GM19372 (cell line): Measurements from ENCODE around the gene KIF2A.
"Not testable (repeated sequence)": the region's sequence is repeated elsewhere in the genome, so short reads cannot be mapped to it uniquely, and the experiment has no call there.

Experiments
- ATAC-seq: cut with Tn5 transposase; IDR thresholded peaks from one replicate; pipeline ENCODE4 v1.9.1; 2021; ENCODE audit warnings: mild to moderate bottlenecking, low read depth, moderate library complexity; ENCODE audit not compliant: unreplicated experiment

The KIF2A gene

DNA sequence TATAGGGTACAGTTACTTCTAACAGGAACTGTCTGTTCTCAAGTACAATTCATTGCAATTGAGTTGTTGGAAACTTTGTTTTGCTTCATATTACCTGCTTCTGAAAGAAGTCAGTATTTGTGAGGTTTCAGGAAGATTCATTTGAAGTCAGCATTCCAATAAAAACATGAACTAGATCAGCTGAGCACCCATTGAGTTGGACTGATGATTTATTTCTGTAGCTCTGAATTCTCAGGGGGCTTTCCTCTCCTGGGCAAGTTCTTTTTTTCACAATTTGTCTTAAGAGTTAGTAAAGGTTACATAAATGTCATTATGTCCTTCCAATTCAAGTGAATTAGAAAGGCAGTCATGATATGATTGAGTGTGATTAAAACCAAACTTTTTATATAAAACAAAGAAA lies 16.2 kb upstream of the KIF2A start:
- ATAC-seq: no peak

DNA sequence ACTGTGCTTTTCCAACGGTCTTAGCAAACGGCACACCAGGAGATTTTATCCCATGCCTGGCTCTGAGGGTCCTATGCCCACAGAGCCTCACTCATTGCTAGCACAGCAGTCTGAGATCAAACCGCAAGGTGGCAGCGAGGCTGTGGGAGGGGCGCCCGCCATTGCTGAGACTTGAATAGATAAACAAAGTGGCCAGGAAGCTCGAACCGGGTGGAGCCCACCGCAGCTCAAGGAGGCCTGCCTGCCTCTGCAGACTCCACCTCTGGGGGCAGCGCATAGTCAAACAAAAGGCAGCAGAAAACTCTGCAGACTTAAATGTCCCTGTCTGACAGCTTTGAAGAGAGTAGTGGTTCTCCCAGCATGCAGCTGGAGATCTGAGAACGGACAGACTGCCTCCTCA lies 14.2 kb upstream of the KIF2A start:
- not testable (repeated sequence) for ATAC-seq

DNA sequence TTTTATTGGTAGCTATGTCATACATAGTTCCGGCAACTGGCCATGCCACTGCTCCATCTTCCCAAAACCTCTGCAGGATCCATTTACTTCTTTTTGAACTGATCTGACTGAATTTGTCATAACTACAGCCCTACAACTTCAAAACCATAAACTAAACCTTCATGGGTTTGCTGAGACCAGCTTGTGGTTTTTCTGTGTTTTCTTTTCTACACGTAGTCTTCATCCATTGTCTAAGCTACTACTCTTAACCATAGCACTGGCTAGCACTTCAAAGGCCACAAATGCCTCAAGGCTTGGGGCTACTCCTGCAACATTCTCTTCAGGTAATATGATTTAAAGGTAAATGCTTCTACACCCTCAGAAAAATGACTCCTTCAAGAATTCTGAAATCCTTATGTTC lies 9.0 kb upstream of the KIF2A start:
- ATAC-seq: no peak

DNA sequence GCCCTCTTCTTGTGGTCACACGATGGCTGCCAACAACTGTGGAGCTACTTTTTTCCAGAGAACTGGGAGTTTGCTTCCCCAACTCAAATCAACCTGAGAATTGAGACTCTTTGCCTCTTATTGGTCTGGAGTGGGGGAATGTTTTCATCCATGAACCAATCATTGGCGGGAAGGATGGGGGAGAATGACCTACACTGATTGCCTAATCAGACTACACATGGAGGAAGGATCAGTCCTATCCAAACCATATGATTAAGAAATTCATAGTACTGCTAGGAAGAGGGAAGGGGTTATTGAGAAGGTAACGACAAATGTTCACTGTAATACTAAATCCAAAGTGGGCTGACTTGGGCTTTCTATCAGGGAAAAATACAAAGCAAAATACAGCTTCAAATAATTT lies 7.9 kb upstream of the KIF2A start:
- ATAC-seq: no peak

DNA sequence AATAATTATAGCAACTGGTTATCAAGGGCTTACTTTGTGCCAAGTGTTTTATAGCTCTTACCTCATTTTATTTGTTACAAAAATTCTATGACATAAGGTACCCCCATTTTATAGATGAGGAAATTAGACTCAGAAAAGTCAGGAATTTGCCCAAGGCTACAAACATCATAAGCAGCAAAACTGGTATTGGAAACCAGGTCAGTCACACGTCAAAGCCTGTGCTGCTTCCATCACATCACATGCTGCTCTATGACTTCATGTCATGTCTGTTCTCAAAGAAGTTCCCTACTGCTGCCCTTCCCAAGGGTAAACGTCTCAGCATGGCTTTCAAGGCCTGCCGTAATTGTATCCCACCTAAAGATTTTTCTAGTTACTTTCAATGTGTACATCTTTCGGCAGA lies 6.9 kb upstream of the KIF2A start:
- ATAC-seq: no peak

DNA sequence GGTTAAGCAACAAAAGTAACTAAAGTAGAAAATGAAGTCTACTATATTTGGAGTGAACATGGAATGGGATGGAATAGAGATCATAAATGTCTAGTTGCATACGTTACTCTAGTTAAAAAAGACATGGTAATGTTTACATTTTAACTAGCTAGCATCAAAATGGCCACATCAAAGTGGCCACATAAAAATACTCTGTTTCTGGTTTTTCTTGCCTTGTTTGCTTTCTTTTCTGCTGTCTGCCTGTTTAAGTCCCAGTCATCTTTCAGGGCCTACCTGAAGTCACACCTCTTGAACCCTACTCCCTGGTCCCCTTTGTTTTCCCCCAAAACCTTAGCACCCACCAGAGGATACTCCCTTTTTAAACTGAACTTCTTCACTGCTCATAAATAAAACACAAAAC lies 6.4 kb upstream of the KIF2A start:
- ATAC-seq: no peak

DNA sequence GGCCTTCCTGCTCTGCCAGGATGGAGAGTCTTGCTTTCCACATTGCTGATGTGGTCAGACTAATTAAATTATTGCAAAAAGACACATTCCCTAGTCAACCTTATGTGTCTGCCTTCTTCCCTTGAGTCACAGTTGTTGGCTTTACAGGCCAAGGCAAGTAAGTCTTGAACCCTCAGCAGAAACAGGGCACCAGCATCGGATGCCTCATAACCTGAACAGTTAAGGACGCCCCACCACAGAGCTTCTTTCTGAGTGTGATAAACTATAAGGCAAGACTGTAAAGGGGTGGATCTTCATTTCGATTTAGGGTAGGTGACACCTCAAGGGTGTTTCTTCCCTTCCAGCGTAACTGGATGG lies 670 bp upstream of the KIF2A start:
- no peak for ATAC-seq

DNA sequence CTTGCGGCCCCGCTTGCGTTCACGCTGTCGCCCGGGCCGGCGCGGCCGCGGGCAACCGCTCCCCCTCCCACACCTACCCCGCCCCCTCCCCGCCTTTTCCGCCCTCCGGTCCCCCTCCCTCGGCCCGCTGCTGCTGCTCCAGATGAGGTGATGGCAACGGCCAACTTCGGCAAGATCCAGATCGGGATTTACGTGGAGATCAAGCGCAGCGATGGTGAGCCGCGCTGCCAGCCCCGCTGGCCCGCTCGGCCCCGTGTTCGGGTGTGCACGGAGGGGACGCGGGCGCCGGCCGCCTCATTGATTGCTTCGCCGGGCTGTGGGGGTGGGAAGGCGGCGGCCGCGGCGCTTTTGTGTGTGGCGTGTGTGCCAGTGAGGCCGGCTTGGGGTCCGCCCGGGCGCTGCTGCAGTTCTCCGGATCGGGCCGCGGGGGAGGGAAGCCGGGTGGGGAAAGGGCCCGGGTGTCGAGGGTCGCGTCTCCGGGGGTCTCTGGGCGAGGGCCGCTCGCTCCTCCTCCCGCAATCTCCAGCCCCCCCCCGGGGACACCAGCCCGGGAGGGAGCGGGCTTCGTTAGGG lies 403 bp downstream of the KIF2A start:
- peak; percentile 38 for ATAC-seq

DNA sequence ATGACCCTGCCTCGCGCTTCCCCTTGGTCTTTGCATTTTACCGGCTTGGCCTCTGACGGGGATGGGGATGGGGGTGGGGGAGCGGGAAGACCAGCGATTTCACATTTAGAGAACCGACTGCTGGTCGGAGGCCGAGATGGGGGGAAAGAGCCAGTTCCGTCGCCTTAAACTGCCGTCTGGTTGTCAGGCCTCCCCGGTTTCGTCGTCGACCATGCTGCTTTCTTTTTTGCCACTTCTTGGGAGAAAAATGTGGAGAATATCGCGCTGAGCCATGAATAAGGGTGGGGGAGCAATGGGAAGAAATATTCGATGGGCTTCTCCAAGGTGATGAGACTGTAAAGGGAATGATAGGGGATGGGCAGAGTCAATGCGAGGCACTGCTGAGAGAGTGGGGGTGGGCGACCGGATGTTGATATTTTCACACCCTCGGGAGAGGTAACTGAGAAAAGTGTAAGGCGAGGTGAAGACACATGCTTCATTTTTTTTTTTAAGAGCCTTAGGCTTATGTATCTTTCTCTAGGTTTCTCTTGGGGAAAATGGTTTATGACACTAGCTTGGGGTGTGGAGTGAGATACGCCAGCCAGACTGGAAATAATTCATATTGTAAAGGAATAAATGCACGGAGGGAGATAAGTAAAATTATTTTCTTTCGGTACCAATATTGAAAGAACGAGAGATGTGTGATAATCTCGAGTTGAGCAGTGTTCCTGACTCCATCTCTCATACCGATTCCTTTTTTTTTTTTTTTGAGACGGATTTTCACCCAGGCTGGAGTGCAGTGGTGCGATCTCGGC lies 1.1 kb downstream of the KIF2A start:
- no peak for ATAC-seq

DNA sequence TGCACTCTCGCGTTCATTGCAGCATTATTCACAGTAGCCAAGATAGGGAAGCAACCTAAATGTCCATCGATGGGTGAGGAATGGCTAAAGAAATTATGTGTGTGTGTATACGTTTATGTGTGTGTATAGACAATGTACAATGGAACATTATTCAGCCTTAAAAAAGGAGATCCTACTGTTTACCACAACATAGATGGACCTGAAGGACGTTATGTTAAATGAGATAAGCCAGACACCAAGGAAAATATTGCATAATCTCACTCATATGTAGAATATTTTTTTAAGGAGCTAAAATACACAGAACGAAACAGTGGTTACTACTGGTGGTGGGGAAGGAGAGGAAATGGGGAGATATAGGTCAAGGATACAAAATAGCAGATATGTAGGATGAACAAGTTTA lies 2.4 kb downstream of the KIF2A start:
- ATAC-seq: no peak

DNA sequence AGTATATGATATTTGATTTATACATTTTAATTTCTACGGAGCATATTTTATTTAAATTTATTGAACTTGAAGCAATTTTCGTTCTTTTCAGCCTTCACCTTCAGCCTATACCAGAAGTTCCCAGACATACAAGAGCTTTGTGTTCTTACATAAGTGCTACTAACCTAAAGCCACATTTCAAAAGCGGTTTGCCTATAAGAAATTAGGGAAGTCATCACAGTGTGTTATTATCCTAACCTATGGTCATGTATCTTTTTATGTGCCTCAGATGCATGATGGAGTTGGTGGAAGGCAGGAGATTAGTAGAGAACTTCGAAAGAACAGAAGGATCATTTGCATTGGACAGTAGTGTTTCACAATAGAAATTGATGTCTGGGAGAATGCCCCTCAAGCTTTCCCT lies 3.1 kb downstream of the KIF2A start:
- ATAC-seq: no peak

DNA sequence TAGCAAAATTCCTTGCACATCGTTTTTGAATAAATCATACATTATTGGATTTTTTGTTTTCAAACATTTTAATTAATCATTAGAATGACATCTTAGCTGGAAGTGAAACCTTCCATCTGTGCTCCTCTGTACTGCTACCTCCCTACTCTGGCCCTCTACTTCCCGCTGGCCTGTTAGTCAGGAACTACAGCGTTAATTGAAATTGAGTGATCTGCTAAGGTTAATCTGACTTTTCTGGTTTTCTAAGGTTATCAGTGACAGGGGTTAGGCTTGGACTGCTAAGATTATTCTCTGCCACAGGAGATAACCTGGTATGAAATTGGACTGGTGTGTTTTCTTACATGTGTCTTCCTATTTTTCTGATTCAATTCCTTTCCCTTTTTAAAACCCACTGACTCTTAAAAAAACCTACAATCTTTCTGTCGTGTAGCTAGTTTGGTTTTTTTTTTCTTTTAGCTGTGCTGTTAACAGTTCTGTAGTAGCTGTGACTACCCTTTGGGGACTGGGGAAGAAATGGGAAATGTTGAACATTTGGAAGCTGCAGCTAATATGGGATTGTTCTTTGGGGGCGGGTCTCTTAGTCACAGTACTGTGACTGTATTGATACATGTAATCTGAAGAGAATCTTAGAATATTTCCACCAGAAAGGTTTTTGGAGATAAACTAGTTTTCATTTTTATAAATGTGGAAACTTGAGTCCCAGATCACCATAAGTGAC lies 4.6 kb downstream of the KIF2A start:
- ATAC-seq: no peak

DNA sequence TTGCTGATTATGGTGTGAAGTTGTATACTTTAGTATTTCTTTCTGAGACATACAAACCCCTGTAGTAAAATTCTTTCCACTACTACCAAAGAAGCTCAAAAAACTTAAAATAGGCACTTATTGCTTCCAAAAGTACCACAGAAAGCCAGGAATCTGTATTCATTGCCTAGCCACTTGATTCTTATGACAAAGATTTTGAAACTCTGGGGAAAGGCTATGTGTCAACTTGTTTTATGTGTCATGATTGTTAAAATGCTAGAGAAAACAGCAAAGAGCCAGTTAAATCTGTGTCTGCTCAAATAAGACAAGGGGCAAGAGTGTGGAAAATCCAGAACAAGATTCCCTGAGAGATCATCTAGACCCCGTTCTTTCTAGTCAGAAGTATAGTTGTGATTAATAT lies 6.0 kb downstream of the KIF2A start:
- no peak for ATAC-seq

DNA sequence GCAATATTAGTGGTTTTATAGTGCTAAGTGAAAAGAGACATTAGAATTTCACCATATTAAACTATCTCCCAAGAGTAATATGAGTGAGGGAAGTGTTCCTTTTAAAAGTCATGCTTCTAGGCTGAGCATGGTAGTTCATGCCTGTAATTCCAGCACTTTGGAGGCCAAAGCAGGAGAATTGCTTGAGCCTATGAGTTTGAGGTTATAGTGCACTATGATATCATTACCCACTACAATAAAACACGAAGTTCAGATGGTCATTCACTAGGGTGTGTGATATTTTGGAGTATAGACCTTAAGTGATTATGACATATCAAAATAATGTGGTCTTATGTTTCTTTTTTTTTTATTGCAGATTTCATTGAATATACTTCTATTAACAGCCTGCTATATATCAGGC lies 6.7 kb downstream of the KIF2A start:
- ATAC-seq: no peak

DNA sequence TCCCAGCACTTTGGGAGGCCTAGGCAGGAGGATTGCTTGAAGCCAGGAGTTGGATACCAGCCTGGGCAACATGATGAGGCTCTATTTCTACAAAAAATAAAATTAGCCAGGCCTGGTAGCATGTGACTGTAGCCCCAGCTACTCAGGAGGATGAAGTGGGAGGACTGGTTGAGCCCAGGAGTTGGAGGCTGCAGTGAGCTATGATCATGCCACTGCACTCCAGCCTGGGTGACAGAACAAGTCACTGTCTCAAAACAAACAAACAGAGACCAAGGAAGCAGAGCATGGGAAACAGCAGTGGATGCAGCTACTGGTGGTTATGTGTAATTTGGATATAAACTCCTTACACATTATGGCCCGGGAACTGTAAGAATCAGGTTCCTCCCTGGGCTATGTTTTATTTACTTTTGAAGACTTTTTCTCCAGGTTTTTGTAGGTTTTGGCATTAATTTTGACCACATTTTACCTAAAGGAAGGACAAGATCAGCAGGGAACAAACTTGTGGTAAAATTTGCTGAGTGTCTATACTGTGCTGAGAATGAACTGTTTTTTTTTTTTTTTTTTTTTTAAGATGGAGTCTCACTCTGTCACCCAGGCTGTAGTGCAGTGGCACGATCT lies 8.3 kb downstream of the KIF2A start:
- ATAC-seq: no peak

DNA sequence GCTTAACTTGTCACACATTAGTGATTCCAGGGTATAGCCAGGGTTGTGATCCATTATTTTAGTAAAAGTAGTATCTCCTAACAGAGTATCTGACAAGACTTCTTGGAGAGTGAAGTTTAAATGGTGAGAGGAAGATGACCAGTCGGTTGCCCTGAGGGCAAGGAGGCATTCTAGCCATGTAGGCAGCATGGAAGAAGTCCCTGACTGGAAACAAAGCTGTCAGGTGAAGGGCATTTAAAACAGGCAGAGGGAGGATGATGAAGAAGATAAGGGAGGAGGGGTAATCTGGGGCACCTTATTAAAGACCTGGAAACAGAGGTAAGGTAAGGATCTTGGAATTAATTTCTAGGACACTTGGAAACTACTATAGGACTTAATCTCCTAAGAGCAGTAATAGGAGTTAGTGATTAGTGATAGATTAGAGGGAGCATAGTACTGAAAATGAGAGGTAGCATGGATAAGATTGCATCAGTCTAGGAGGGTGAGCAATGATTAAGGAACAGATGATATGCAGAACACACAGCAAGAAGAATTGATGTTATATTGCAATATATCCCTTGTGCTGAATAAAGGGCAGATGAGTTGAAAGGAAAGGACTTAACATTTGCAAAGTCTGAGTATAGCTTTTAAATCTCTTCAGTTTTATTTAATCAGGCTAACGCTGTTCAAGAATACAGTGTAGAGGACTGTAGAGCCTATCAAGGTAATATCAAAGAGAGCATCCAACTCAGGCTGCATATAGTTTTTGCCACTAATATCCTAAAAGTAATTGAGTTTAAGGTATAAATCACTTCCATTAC lies 9.6 kb downstream of the KIF2A start:
- no peak for ATAC-seq

DNA sequence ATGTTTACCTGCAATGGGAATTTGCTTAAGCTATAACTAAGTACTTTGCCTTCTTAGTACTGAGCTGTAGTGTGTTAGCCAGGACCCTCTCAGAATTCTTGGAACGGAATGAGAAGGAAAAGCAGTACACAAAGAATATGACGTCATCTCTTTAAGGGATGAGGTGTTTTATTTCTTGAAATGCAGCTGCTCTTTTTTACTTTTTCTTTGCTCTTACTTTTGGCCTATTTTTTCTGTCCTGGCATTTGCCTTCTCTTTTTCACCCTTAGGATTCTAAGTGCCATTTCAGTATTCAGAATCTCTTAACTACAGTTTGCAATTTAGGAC lies 10.1 kb downstream of the KIF2A start:
- no peak for ATAC-seq

DNA sequence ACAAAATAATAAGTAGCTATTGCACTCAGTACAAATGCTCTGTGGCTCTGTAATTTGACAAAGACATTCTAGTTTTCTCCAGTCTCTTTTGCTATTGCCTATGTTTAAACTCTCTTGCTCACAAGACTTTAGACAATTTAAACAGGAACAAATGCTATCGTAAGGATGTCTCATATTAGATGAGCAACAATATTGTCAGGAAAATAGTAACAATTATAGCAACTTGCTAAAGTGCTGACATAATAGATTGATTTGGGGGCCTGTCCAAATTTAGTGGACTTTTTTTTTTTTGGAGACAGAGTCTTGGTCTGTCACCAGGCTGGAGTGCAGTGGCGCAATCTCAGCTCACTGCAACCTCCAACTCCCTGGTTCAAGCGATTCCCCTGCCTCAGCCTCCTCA lies 11.8 kb downstream of the KIF2A start:
- no peak for ATAC-seq

DNA sequence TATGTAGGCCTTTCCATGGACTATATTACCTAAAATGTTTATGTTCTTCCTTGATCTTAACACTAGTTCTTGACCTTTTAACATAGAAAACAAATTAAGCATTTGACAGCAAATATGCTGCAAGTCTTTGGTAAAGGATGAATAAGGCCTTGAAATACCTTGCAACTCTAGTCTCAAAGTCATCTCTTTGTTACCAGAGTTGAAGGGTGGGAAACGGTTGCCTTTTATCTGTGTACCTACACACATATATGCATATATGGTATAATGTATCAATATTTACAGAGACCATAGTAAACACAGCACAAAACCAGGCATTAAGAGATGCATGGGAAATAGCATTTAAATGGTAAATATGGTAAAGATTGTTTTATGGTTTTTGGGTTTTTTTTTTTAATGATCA lies 16.5 kb downstream of the KIF2A start:
- ATAC-seq: no peak

DNA sequence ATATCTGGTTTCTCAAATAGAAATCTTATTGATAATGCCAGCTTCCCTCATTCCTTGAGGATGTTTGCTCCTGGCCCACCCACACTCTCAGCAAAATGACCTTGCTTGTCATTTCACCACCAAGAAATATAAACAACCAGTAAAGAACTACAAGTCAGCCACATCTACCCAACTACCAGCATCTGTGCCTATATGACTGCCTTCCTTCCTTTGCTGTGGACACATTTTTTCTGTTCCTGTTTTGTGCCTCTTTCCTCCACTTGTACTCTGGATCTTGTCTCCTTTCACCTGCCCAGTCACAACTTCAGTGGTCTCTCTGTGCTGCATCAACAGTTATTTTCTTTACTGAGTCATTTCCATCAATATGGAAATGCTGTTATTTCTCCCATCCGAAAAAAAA lies 20.3 kb downstream of the KIF2A start:
- ATAC-seq: peak; percentile 47

DNA sequence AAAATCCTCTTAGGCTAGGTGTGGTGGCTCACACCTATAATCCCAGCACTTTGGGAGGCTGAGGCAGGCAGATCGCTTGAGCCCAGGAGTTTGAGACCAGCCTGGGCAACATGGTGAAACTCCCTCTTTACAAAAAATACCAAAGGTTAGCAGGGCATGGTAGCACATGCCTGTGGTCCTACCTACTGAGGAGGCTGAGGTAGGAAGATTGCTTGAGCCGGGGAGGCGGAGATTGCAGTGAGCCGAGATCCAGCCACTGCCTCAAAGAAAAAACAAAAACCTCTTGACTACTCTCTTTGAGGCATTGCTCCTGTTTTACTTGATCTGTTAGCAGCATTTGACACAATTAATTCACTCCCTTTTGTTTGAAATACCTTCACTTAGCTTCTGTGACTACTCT lies 20.7 kb downstream of the KIF2A start:
- ATAC-seq: peak; percentile 13
